GM21447 (cell line): ENCODE results near the gene UBFD1.
"Not testable (repeated sequence)": the region's sequence is repeated elsewhere in the genome, so short reads cannot be mapped to it uniquely, and the experiment has no call there.

ENCODE experiments used
- ATAC-seq: cut with Tn5 transposase; IDR thresholded peaks from one replicate; pipeline ENCODE4 v1.9.1; 2021; ENCODE audit not compliant: unreplicated experiment

UBFD1 gene

DNA sequence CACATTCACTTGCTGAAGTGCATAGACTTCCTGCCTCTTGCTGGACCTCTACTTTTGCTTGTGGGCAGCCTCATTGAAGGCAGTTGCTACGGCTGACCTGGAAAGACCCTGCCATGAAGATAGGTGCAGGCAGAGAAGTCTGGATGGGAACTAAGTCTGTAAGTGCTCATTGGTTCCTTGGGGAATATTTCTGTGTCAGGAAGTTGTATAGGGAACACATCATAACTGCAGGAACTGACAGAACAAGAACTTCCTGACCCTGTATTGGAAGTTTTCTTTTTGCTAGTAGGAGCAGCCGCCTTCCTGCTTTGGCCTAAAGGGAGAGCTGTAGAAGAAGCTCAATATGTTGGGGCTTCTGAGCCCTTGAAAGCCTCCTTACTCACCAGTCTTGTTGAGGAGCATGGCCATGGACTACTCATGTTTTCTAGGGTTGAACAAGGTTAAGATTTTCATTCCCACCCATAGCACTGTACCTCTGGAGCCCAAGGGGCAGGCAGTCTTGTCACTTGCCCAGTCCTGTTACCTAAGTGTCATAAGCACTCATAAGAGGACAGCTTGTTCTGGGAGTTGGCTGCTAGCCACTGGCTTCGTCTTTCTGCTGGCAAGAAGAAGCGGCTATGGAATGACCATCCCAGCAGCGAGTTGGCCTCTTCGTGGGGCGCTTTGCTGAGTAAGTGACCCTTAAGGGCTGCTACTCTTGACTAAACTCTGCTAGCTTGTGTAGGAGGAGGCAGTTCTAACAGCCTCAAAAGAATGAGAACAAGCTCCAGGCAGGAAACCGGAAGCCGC is 7.2 kb downstream of the UBFD1 start:
- no peak for ATAC-seq

DNA sequence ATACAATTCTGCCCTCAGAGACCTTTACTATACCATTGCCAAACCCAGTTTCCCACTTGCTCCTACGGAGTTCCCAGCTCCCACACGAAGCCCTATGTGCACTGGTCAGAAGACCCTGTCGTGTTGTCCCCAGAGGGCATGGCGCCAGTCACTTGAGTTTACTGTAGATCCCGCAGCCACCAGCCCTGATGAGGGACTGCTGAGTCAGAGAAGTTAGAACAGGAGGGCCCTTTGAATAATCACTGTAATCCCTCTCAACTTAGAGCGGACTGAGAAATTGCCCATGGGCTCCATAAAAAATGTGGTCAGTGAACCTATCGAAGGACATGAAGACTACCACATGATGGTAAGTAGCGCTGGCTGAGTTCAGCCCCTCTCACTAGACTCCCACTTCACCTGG is 9.2 kb downstream of the UBFD1 start:
- no peak for ATAC-seq

DNA sequence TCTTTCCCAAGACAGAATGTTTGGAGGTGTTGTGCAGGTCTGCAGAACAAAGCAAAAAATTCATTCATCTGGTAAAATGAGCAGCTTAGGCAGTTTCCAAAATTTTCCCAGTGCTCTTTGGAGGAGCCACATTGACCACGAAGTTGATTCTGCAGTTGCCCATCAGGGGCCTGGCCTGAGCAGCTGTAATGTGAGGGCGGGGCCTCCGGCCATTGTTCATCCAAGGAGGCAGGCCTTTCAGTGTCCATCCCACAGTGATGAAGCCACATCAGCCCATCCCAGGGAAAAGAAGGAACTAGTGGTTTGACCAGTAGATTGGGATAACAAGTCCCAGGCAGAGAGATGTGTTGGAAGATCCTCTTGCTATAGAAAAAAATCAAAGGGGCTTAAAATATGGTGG is 10.1 kb downstream of the UBFD1 start:
- ATAC-seq = no peak

DNA sequence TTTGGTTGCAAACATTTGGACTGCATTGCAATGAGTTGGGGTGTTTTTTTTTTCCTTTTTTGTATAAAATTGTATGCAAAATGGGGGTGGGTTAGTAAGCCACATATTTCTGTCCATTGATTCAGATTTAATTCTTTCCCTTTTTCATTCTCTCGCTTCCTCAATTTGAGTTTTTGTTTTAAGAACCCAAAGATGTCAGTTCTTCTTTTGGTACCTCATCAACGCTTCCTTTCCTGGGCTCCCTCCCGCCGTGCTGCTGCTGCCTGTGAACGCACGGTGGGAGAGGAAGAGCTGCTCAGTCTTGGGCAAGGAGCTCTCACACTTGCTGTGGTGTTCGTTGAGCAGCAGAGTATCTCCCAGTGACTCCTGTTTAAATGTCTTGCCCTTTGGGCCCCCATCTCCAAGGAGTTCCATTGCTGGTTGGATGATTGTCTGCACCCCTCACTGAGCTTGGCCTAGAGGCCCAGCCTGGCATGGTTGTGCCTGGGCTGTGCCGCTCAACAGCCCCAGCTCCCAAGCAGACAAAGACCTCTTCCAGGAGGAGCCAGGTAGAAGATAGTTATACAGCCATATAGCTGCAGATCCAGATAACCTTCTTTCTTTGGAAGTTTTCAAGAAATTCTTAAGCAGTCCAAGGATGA is 13.6 kb downstream of the UBFD1 start:
- no peak for ATAC-seq

DNA sequence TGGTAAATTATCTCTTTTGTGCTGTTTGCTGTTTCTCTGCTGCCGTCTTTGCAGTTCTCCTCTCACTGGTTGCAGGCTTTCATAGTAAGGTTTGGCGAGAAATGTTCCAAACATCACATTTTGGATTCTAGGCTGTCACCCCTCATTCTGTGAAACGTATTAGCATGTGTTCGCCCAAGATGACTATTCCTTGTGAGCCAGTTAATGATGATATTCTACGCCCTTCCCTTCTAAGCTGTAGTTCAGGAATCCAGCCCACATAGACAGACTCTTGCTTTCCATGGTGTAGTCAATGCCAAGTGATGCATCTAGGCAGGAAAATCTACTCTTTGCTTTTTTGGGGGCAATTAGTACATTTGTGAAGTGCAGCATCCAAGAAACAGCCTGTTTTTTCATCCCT is 14.4 kb downstream of the UBFD1 start:
- no peak for ATAC-seq

DNA sequence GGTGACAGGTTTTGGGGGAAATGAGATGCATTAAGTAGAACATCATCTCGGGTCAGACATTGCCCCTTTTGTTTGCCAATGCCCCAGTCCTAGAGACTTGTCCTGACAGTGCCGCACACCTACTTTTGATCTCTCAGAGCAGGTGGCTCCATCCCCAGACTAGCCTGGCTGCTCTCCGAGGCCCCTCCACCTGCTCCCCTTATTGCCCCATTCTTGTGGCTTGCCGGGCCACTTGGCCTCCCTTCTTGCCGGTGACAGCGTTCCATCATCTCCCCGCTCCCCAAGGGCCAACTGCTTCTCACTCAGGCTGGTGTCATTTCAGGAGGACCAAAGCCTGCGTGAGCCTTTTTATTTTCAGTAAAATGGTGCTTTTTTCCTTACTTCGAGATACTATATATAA is 14.9 kb downstream of the UBFD1 start:
- ATAC-seq = no peak

DNA sequence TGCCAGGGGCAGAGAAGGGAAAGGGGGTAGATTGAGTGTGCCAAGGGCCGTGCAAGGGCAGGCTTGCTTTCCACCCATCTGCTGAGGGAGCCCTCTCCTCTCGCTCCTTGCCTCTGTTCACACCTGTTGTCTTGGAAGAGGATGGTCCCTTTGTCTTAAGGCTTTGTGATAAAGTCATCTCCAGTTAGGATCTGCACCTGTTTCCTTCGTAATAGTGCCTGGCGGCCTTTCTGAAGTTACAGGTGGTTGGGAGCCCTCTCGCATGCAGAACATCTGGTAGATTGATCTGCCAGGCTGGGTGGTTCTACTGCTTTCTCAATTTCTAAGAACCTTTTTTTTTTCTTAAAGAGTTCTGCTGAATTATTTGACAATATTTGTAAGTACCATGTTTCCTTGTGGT is 16.3 kb downstream of the UBFD1 start:
- ATAC-seq = no peak

DNA sequence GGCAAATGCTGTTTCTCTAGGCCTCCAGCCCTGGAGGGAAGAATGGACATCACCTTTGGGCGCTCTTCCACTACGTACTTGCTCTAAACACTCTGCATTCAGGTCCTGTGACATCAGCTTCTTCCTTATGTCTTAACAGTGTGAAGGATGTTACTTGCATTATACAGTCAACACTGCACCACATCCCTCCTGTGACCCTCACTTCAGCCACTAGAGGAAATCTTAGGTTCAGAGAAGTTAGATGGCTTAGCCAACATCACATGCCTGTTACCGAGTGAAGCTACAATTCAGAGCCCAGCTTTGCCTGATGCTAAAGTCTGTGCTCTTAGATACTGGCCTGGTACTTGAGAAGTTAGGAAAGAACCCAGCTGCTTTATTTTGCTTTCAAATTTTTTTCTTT is 18.3 kb downstream of the UBFD1 start:
- ATAC-seq = no peak

DNA sequence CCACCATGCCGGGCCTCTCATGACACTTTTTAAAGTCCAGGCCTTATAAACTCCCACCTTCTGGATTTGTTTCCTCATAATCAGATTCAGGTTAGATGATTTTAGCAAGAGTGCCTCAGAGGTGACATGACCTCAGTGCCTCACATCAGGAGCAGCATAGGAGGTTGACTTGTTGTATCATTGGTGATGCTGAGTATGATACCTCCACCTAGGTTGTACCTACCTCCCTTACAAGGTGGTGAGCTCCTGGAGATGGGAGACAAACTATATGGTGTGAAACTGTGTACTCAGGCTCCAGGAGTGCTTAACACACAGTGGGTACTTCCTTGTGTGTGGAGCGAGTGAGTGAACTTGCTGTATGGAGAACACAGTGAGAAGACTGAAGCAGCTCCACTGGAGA is 20.0 kb downstream of the UBFD1 start:
- ATAC-seq = no peak

DNA sequence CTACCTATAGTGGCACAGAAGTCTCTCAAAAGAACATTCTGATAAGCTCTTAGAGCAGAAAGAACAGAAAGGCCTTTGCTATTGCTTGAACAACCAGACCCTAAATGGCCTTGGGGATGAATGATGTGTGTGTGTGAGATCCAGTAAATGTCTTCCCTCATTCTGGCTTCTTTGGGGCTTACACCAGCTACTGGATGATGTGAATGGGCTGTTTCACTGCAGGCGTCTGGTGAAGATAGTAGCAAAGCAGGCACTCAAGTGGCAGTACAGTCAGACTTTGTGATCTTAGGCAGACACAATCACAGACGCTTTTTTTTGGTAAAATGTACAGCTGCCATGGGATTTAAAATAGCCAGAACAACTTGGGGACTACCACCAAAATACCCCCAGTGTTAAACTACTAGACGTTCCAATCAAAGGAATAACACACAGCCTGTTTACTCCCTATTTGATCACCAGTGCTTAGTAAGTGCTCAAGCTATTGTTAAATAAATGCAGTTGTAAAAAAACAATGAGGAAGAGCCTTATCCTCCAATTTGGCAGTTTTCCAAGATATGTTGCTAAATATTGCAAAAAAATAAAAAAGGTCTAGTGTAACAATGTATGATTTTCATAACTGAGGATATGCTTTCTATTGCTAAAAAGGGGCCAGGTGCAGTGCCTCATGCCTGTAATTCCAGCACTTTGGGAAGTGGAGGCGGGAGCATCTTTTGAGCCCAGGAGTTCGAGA is 20.7 kb downstream of the UBFD1 start:
- ATAC-seq = no peak

DNA sequence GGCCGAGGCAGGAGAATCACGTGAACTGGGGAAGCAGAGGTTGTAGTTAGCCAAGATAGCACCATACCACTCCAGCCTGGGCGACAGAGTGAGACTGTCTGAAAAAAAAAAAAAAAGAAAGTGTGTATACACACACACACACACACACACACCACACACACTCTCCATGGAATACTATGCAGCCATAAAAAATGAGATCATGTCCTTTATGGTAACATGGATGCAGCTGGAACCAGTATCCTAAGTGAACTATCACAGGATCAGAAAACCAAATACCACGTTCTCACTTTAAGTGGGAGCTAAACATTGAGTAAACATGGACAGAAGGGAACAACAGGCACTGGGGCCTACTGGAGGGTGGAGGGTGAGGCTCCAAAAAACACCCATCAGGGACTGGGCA is 21.8 kb downstream of the UBFD1 start:
- no peak for ATAC-seq

DNA sequence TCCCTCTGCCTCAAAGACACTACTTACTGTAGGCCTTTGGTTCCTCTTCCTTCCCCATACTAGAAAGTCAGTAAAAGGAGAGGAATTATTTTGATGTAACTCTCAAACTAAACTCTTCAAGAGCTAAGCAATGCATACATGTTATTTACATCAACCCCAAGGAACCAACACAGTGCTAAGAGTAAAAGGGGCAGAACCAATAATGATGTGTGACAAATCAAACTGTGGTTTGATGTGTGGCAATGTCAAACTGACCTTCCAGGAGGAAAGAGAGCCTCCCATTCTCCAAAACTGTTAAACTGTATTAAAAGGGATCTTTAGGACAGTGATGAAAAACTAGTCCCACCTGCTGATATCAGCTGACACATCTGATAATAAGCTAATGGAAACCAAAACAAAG is 22.9 kb downstream of the UBFD1 start:
- ATAC-seq = no peak

DNA sequence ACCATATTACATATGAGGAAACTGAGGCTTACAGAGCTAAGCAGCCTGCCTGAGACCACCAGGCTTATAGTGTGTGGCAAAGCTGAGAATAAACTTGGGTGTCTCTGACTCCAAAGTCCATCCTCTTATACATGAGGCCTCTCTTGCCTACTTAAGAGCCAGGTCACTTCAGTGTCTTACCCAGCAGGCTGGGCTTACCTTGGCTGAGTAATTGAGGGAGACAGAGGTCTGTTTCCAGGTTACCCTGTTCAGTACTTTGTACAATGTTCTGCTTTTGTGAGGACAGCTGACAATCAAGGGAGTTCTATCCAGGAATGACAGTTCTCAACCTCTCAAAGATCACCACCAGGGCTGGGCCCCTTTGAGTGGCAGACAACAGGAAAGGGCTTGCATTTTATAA is 24.2 kb downstream of the UBFD1 start:
- no peak for ATAC-seq

DNA sequence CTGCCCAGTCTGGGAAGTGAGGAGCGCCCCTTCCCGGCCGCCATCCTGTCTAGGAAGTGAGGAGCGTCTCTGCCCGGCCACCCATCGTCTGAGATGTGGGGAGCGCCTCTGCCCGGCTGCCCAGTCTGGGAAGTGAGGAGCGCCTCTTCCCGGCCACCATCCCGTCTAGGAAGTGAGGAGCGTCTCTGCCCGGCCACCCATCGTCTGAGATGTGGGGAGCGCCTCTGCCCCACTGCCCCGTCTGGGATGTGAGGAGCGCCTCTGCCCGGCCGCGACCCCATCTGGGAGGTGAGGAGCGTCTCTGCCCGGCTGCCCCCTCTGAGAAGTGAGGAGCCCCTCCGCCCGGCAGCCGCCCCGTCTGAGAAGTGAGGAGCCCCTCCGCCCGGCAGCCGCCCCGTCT is 25.7 kb downstream of the UBFD1 start:
- not testable (repeated sequence) for ATAC-seq

DNA sequence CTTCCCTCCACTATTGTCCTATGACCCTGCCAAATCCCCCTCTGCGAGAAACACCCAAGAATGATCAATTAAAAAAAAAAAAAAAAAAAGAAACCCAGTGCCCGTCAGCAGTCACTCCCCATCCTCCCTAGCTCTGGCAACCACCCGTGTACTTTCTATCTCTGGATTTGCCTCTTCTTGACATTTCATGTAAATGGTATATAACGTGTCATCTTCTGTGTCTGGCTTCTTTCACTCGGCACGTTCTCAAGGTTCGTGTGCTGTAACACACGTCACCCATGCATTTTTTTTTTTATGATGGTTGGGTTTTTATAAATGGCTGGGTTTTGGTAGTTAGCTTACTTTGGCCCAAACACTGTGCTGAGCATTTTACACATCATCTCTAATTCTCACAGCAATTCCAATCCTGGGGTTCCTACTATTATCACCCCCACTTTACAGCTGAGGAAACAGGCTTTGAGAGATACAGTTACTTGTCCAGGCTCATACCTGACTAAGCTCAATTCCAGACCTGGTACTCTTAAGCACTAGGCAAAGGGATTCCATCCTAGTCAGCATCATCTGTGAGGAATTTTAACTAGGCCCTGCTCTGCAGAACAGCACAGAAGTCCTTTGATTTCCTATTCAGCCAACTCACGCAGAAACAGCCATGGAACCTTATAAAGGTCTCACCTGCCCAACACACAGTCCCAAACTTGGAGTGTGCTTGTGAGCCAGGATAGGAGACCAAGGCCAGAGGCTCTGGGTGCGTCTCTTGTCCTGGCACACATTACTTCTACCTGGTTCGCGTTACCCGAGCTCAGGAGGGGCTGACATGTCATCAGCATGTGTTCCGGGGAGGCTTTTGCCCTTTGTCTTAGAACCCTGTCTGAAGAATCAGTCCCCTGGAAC is 26.9 kb downstream of the UBFD1 start:
- ATAC-seq = no peak

DNA sequence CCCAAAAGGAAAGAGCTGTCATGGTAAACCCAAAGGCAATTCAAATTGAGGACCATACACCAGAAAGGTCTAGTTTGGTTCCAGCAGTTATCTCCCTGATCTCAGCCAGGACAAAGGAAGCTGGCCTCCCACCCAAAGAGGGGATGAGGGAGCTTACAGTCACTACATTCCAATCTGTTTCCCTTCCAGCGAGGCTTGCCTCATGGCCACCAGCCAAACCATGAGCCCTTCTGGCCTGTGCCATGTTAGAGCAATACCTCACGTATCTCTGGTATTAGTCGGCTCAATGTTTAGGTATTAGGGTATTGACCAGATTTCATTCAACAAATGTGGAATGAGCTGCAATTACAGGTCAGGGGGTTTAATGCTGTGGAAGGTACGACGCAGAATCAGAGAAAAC is 30.2 kb downstream of the UBFD1 start:
- no peak for ATAC-seq

DNA sequence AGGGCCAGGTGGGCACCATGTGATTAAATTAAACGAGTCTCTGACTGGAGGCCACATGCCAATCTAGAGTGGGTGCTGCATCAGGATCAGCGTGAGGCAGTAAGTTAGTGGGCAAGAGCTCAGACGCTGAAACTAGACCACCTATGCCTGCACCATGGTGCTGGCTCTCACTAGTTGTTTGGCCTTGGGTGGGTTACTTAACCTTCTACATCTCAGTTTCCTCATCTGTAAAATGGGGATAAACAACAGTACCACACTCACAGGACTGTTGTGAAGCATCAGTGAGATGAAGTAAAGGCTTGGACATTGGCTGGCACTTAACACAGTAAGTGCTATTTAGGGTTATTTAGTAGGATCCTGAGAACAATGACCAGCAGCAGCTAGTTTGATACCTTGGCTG is 32.7 kb downstream of the UBFD1 start:
- no peak for ATAC-seq

DNA sequence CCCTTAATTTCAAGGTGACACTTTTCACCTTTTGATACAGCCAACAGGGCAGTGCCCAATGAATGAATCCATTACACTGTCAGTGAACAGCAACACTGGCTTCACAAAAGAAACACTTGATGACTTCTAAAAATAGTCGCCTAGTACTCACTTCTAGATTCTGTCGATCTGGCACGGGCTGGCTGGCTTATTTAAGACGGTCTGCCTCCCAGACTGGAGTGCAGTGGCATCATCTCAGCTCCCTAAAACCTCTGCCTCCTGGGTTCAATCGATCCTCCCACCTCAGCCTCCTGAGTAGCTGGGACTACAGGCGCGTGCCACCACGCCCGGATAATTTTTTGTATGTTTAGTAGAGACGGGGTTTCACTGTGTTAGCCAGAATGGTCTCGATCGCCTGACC is 36.7 kb downstream of the UBFD1 start:
- ATAC-seq = no peak

DNA sequence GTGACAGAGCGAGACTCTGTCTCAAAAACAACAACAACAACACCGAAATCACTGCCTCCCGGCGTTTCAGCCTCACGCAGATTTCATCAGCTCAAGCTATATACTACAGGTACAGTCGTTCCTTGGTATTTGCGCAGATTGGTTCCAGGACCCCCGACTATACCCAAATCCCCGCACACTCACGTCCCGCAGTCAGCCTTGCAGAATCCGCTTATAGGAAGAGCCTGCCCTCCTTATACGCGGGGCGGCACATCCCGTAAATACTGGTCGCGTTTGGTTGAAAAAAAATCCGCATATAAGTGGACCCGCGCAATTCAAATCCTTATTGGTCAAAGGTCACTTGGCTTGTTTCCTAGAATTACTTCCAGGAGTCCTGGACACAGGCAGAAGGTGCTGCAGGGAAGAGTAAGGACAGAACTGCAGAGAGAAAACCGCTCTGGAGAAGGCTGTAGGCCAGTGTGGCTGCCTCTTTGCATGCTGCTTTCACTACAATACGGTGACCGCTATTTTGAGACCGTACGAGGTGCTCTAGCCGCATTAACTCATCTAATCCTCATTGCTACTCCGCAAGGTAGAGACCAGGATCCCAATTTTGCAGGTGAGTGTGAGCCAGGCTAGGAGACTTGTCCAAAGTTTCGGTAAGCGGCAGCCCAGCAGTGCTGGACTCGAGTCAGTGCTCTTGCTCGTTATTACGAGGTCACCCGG is 37.9 kb downstream of the UBFD1 start:
- ATAC-seq = peak; percentile 10

DNA sequence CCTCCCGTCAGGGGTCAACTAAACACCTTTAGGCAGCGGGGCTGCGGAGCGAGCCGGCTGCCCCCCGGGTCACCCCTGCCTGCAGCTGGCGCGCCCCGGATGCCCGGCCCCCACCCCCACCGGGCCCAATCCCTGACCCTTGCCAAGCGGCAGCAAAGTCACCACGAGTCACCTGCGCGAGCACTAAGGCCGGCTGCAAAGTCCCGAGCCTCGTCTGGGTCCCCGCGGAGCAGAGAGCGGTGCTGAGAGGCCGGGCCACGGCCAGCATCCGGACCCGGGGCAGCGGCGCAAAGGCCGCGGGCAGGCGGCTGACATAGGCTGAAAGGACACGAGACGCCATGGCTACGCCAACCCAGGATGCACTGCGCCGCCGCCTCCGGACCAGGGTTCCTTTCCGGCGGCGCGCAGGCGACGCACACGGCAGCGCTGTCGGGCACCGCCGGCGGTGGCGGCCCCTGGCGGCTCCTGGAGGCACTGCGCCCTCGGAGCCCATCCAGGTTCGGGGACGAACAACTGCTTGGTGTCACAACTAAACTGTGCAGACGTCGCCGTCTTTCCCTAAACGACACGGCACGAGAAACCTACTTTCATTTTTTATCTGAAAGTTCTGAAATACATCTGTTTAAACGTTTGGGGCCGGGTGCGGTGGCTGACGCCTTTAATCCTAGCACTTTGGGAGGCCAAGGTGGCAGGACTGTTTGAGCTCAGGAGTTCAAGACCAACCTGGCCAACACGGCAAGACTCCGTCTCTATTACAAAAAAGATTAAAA is 38.6 kb downstream of the UBFD1 start, which contains the start of gene NDUFAB1:
Gene NDUFAB1 (minus strand): TSS at position 366 of the 770 bp plus-strand sequence. CDS start 26 bp downstream, at position 340.
- peak; percentile 77 for ATAC-seq
